DMS153 treated with DMSO at 0.1 percent for 48 hours (cell line): ENCODE data around the gene RND3.

Source experiments
- DNase-seq: peaks from one replicate; lab custom pipeline; 2025; ENCODE audit not compliant: unreplicated experiment; lab: John Stamatoyannopoulos, UW

RND3 gene

GRCh38 chr2:150445398-150445797, 42.1 kb downstream of the RND3 start:
- no peak for DNase-seq

GRCh38 chr2:150442484-150442883, 45.0 kb downstream of the RND3 start:
- no peak for DNase-seq

- no peak for DNase-seq
Observed at GRCh38 chr2:150441784-150442183, 45.7 kb downstream of the RND3 start.

- no peak for DNase-seq
Observed at GRCh38 chr2:150441226-150441625, 46.2 kb downstream of the RND3 start.

- no peak for DNase-seq
Observed at GRCh38 chr2:150438654-150439053, 48.8 kb downstream of the RND3 start.

GRCh38 chr2:150438041-150438440, 49.4 kb downstream of the RND3 start:
- no peak for DNase-seq

- no peak for DNase-seq
Observed at GRCh38 chr2:150432312-150432625, 55.2 kb downstream of the RND3 start.

GRCh38 chr2:150431561-150432311, 55.7 kb downstream of the RND3 start:
- no peak for DNase-seq

- DNase-seq, result no peak
Observed at GRCh38 chr2:150429384-150429961, 58.0 kb downstream of the RND3 start.

GRCh38 chr2:150428641-150429040, 58.8 kb downstream of the RND3 start:
- DNase-seq, result no peak

GRCh38 chr2:150427298-150427697, 60.2 kb downstream of the RND3 start:
- no peak for DNase-seq

- DNase-seq, result no peak
Observed at GRCh38 chr2:150426724-150427123, 60.7 kb downstream of the RND3 start.

GRCh38 chr2:150426315-150426714, 61.2 kb downstream of the RND3 start:
- DNase-seq, result no peak

- DNase-seq, result no peak
Observed at GRCh38 chr2:150425121-150425955, 62.1 kb downstream of the RND3 start.

GRCh38 chr2:150424406-150424805, 63.1 kb downstream of the RND3 start:
- DNase-seq, result no peak

- no peak for DNase-seq
Observed at GRCh38 chr2:150421126-150421651, 66.3 kb downstream of the RND3 start.

- no peak for DNase-seq
Observed at GRCh38 chr2:150418916-150419315, 68.6 kb downstream of the RND3 start.
